Measurements from ENCODE around the gene SLC38A3.

DNA sequence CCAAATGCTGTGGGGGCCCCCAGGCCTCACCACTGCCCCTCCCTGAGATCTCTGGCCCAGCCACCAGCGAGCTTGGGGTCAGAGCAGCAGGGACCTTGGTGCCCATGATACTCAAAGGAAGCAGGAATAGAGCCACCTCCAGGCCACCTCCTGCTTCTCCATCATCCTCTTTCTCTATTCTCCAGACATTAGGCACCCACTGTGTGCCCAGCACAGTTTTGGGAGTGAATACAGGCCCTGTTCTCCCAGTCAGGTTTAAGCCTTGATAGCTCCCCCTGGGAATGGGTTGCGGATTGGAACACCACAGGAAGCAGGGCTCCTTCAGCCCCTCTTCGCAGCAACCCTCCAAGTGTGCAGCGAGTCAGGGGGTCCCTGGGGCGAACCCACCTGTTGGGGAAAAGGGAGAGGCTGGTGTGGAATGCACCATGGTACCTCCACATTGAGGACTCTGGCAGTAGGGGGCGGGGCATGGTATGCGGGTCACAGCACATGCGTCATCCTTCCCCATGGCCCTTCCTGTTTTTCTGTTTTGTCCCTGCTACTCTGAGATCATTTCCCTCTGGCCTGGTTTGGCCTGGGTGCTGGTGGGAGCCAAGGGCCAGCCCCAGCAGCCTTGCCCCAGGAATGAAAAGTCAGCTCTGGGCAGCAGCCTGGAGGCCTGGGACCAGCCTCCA is 49.6 kb downstream of the SLC38A3 start:
- TF ChIP-seq, protein P1, sequence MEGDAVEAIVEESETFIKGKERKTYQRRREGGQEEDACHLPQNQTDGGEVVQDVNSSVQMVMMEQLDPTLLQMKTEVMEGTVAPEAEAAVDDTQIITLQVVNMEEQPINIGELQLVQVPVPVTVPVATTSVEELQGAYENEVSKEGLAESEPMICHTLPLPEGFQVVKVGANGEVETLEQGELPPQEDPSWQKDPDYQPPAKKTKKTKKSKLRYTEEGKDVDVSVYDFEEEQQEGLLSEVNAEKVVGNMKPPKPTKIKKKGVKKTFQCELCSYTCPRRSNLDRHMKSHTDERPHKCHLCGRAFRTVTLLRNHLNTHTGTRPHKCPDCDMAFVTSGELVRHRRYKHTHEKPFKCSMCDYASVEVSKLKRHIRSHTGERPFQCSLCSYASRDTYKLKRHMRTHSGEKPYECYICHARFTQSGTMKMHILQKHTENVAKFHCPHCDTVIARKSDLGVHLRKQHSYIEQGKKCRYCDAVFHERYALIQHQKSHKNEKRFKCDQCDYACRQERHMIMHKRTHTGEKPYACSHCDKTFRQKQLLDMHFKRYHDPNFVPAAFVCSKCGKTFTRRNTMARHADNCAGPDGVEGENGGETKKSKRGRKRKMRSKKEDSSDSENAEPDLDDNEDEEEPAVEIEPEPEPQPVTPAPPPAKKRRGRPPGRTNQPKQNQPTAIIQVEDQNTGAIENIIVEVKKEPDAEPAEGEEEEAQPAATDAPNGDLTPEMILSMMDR (IDR thresholded peaks at IDR 0.05; ENCODE audit: low read depth, low read length) = no peak
- TF ChIP-seq POLR2A (IDR thresholded peaks at IDR 0.05; ENCODE audit: extremely low read depth, insufficient read length) (no peak), MYC (IDR thresholded peaks at IDR 0.05; ENCODE audit: low read depth, low read length) (no peak)
- TF ChIP-seq, protein P2, sequence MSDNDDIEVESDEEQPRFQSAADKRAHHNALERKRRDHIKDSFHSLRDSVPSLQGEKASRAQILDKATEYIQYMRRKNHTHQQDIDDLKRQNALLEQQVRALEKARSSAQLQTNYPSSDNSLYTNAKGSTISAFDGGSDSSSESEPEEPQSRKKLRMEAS (IDR thresholded peaks at IDR 0.05; ENCODE audit: low read depth, low read length) = no peak

Measured in NB4 (cell line).